ENCODE measurements around the gene CDHR5.

The CDHR5 gene

DNA sequence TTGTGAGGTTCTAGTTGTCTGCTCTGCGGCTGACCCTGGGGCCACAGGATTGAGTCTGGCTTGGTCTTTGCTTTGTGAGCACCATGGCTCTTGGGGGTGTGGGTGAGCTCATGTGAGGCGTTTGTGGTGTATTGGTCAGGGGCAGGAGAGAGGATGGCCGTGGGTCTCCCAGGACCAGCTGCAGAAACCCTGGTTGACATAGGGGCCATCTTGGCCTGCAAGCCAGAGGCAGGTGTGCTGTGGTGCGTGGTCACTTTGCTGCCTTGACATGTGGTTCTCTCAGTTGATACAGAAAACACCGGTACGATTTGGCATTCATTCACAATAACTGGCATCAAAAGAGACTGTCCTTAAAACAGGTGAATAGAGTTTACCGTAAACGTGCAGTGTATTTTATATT lies 37.2 kb downstream of the CDHR5 start:
- TF ChIP-seq ZNF274 (IDR thresholded peaks at IDR 0.05; ENCODE audit: low read depth, low read length) (no peak), SUZ12 (IDR thresholded peaks at IDR 0.05; ENCODE audit: extremely low read depth, insufficient read depth, insufficient read length) (no peak), YY1 (IDR thresholded peaks at IDR 0.05; ENCODE audit: insufficient read depth, insufficient read length) (no peak)
- Histone ChIP-seq H3K9me3 (ENCODE audit: insufficient read depth, low read length) (no peaks in the 10 kb centered on the region), H3K36me3 (ENCODE audit: insufficient read depth, insufficient read length, low read length) (peaks cover 80% of the 10 kb centered on the region), H3K27me3 (ENCODE audit: insufficient read depth, insufficient read length) (no peaks in the 10 kb centered on the region), H3K4me3 (ENCODE audit: insufficient read length, low read depth) (no peak overlapping the region), H3K4me1 (ENCODE audit: insufficient read depth, insufficient read length) (peaks cover 5% of the 10 kb centered on the region), H3K9ac (ENCODE audit: insufficient read length, low read depth) (no peak overlapping the region)
- DNase-seq (ENCODE audit: low read depth, low spot score): no peak

DNA sequence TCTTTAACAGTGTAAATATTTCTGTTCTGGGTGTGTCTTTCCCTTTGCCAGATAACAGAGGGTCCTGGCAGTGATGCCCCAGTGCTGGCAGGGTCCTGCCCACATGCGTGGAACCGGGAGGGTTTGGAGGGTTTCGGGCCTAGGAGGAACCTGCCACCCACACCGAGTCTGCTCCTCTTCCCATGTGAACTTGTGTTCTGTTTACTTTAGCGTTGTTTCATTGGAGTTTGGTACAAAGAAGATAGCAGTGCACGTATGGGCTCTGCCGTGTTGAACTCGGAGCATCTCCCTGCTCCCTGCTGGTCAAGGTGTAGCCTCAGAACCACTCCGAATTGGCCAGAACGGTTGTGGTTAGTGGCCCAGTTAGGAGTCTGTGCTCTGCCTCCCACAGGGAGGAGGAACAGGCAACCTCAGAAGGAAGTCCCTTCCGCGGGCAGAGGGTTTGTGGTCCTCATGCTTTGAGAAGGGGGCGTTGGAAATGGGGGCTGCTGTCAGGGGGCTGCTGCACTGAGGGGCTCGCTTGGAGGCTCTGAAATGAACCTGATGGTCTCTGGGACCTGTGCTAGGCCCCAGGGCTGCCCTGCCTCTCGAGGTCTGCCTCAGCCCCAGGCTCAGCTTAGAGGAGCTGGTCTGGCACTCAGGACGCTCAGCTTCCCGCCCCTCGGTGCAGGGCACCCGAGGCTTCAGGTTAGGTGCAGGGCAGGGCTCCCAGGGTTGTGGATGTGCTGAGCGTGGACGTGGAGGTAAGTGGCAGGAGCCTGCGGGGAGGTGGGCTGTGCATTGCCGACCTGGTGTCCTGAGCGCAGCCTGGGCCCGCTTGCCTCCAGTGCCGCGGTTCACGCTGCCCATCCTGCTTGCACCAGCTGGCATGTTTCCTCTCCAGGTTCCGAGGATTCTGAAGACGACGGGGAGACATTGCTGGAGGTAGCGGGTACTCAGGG lies 38.1 kb downstream of the CDHR5 start:
- H3K36me3 ChIP-seq (ENCODE audit: insufficient read depth, insufficient read length, low read length): peaks cover 80% of the 10 kb centered on the region
- TF ChIP-seq ZNF274 (IDR thresholded peaks at IDR 0.05; ENCODE audit: low read depth, low read length) (no peak), YY1 (IDR thresholded peaks at IDR 0.05; ENCODE audit: insufficient read depth, insufficient read length) (no peak), SUZ12 (IDR thresholded peaks at IDR 0.05; ENCODE audit: extremely low read depth, insufficient read depth, insufficient read length) (no peak)
- no peaks in the 10 kb centered on the region for H3K27me3 ChIP-seq (ENCODE audit: insufficient read depth, insufficient read length)
- H3K4me3 ChIP-seq (ENCODE audit: insufficient read length, low read depth): no peak overlapping the region
- H3K9me3 ChIP-seq (ENCODE audit: insufficient read depth, low read length): no peaks in the 10 kb centered on the region
- no peak overlapping the region for H3K9ac ChIP-seq (ENCODE audit: insufficient read length, low read depth)
- H3K4me1 ChIP-seq (ENCODE audit: insufficient read depth, insufficient read length): peaks cover 5% of the 10 kb centered on the region
- no peak for DNase-seq (ENCODE audit: low read depth, low spot score)

DNA sequence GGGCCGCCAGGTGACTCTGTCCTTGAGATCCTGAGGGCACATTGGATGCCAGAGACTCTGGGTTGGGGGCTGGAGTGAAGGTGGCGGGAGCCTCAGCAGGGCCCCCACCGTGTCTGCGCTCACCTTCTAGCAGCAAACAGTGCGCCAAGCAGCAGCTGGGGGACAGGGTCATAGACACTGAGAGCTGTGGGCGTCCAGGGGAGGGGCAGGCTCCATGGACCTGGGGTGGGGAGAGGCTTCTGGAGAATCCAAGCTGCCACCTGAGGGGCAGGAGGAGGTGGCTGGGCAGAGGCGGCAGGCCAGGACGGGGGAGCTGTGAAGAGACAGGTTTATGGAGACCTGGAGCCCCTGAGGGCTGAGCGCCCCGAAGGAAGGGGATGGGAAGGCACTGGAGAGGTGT lies 40.5 kb downstream of the CDHR5 start:
- Histone ChIP-seq H3K36me3 (ENCODE audit: insufficient read depth, insufficient read length, low read length) (peaks cover 76% of the 10 kb centered on the region), H3K9ac (ENCODE audit: insufficient read length, low read depth) (no peak overlapping the region), H3K4me1 (ENCODE audit: insufficient read depth, insufficient read length) (peaks cover 12% of the 10 kb centered on the region), H3K27me3 (ENCODE audit: insufficient read depth, insufficient read length) (no peaks in the 10 kb centered on the region), H3K9me3 (ENCODE audit: insufficient read depth, low read length) (no peaks in the 10 kb centered on the region), H3K4me3 (ENCODE audit: insufficient read length, low read depth) (no peak overlapping the region)
- DNase-seq (ENCODE audit: low read depth, low spot score): no peak
- TF ChIP-seq ZNF274 (IDR thresholded peaks at IDR 0.05; ENCODE audit: low read depth, low read length): no peak
- no peak for TF ChIP-seq SUZ12 (IDR thresholded peaks at IDR 0.05; ENCODE audit: extremely low read depth, insufficient read depth, insufficient read length)
- no peak for TF ChIP-seq YY1 (IDR thresholded peaks at IDR 0.05; ENCODE audit: insufficient read depth, insufficient read length)

GRCh38 chr11:581752-582151 lies 43.0 kb downstream of the CDHR5 start:
- H3K4me3 ChIP-seq (ENCODE audit: insufficient read length, low read depth): no peak overlapping the region
- H3K9ac ChIP-seq (ENCODE audit: insufficient read length, low read depth): no peak overlapping the region
- DNase-seq (ENCODE audit: low read depth, low spot score): no peak
- H3K9me3 ChIP-seq (ENCODE audit: insufficient read depth, low read length): no peaks in the 10 kb centered on the region
- TF ChIP-seq ZNF274 (IDR thresholded peaks at IDR 0.05; ENCODE audit: low read depth, low read length): no peak
- TF ChIP-seq SUZ12 (IDR thresholded peaks at IDR 0.05; ENCODE audit: extremely low read depth, insufficient read depth, insufficient read length): no peak
- TF ChIP-seq YY1 (IDR thresholded peaks at IDR 0.05; ENCODE audit: insufficient read depth, insufficient read length): no peak
- peaks cover 75% of the 10 kb centered on the region for H3K36me3 ChIP-seq (ENCODE audit: insufficient read depth, insufficient read length, low read length)
- peaks cover 24% of the 10 kb centered on the region for H3K4me1 ChIP-seq (ENCODE audit: insufficient read depth, insufficient read length)
- H3K27me3 ChIP-seq (ENCODE audit: insufficient read depth, insufficient read length): no peaks in the 10 kb centered on the region

DNA sequence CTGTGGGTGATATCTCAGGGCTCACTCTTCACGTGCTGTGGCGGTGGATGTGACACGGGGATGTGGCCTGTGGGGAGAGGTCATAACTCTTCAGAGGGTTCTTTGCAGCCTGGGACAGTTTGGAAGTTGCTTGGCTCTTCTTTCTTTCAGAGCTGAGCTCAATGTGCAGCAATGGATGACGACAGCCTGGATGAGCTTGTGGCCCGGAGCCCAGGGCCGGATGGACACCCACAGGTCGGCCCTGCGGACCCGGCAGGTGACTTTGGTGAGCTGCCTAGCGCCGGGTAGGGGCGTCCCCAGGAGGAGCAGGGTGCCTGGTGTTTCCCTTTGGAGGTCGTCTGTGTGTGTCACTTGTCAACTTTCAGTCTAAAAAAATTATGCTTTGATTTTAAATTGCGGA lies 43.4 kb downstream of the CDHR5 start:
- Histone ChIP-seq H3K36me3 (ENCODE audit: insufficient read depth, insufficient read length, low read length) (peaks cover 71% of the 10 kb centered on the region), H3K4me3 (ENCODE audit: insufficient read length, low read depth) (no peak overlapping the region), H3K27me3 (ENCODE audit: insufficient read depth, insufficient read length) (no peaks in the 10 kb centered on the region), H3K4me1 (ENCODE audit: insufficient read depth, insufficient read length) (peaks cover 21% of the 10 kb centered on the region), H3K9ac (ENCODE audit: insufficient read length, low read depth) (no peak overlapping the region), H3K9me3 (ENCODE audit: insufficient read depth, low read length) (no peaks in the 10 kb centered on the region)
- TF ChIP-seq SUZ12 (IDR thresholded peaks at IDR 0.05; ENCODE audit: extremely low read depth, insufficient read depth, insufficient read length) (no peak), ZNF274 (IDR thresholded peaks at IDR 0.05; ENCODE audit: low read depth, low read length) (no peak), YY1 (IDR thresholded peaks at IDR 0.05; ENCODE audit: insufficient read depth, insufficient read length) (no peak)
- no peak for DNase-seq (ENCODE audit: low read depth, low spot score)

DNA sequence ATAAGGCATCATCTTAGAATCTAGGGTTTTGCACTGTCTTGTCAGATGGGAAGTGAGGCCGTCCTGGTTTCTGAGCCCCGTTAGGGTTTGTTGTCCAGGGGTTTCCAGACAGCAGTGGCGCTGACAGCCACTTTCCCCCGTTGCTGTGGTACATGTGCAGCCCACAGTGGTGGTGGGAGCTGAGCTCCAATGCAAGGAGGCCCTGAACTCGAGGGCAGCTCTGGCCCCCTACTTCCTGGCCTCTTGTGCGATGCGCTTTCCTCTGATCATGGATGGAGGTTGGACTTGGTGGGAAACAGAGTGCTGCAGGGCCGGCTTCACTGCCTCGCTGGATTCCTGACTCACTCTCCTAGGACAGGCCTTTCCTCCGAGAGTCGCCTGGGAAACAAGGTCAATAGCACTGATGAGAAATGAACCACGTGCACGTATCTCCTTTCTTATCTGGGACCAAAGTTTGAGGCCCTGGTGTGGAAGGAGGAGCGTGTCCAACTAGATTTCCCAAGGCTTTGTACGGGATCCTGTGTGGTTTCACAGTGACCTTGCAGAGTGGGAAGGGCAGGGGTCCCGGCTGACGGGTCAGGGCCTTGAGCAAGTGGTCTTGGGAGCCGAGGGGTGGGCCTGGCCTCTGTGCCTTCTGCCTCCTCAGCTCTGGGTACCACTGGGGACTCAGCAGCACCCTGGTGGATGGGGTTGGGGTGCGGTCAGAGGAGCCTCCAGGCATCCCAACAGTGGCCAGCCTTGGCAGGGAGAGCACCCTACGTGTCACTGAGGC lies 44.7 kb downstream of the CDHR5 start:
- Histone ChIP-seq H3K4me1 (ENCODE audit: insufficient read depth, insufficient read length) (peaks cover 20% of the 10 kb centered on the region), H3K36me3 (ENCODE audit: insufficient read depth, insufficient read length, low read length) (peaks cover 67% of the 10 kb centered on the region), H3K9ac (ENCODE audit: insufficient read length, low read depth) (peak overlapping the region; percentile 42), H3K4me3 (ENCODE audit: insufficient read length, low read depth) (no peak overlapping the region), H3K9me3 (ENCODE audit: insufficient read depth, low read length) (no peaks in the 10 kb centered on the region), H3K27me3 (ENCODE audit: insufficient read depth, insufficient read length) (peaks cover 6% of the 10 kb centered on the region)
- no peak for TF ChIP-seq YY1 (IDR thresholded peaks at IDR 0.05; ENCODE audit: insufficient read depth, insufficient read length)
- TF ChIP-seq SUZ12 (IDR thresholded peaks at IDR 0.05; ENCODE audit: extremely low read depth, insufficient read depth, insufficient read length): no peak
- TF ChIP-seq ZNF274 (IDR thresholded peaks at IDR 0.05; ENCODE audit: low read depth, low read length): no peak
- no peak for DNase-seq (ENCODE audit: low read depth, low spot score)
